SK-N-SH (cell line): Measurements from ENCODE around the gene DNAJC17.

ENCODE experiments used
- GATA2 ChIP-seq: sonication (generic); formaldehyde crosslinking; IDR thresholded peaks from 2 replicates; pipeline ENCODE4 v1.5.0; 2020; ENCODE audit warnings: mild to moderate bottlenecking, missing genetic modification reagents
- MXI1 ChIP-seq: IDR thresholded peaks from 2 replicates; pipeline ENCODE4 v1.6.1; 2012; ENCODE audit warnings: mild to moderate bottlenecking, low read depth, low read length, improper control_type of control experiment
- POLR2AphosphoS5 ChIP-seq: IDR thresholded peaks from 2 replicates; pipeline ENCODE4 v1.6.1; 2012; ENCODE audit warnings: low read depth, low read length
- RFX5 ChIP-seq: IDR thresholded peaks from 2 replicates; pipeline ENCODE4 v1.6.1; 2012; ENCODE audit warnings: mild to moderate bottlenecking, improper control_type of control experiment, low read length
- TF ChIP-seq, protein P1 (sequence below): fragments of 200-600 bp; sonication (generic); IDR thresholded peaks from 2 replicates; pipeline ENCODE4 v1.6.1; 2017; ENCODE audit warnings: antibody characterized with exemption, mild to moderate bottlenecking, moderate library complexity
- TF ChIP-seq, protein P2 (sequence below): IDR thresholded peaks from 2 replicates; pipeline ENCODE4 v1.4.0; 2012; ENCODE audit warnings: low read depth
- TF ChIP-seq, protein P3 (sequence below): IDR thresholded peaks from 2 replicates; pipeline ENCODE4; 2012
- TF ChIP-seq, protein P4 (sequence below): IDR thresholded peaks from 2 replicates; pipeline ENCODE4 v1.4.0; 2012; ENCODE audit warnings: low read depth, borderline replicate concordance

DNA sequence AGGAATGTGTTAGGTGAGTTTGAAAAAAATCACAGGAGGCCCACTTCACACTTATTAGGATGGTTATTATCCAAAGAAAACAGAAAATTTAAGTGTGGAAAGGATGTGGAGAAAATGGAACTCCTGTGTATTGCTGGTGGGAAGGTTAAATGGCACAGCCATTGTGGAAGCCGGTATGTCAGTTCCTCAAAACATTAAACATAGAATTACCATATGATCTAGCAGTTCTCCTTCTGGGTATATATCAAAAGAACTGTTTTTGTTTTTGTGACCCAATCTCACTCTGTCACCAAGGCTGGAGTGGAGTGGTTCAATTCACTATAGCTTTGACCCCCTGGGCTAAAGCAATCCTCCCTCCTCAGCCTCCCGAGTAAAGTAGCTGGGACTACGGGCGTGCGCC lies 10.8 kb downstream of the DNAJC17 start:
- TF ChIP-seq, protein P1, sequence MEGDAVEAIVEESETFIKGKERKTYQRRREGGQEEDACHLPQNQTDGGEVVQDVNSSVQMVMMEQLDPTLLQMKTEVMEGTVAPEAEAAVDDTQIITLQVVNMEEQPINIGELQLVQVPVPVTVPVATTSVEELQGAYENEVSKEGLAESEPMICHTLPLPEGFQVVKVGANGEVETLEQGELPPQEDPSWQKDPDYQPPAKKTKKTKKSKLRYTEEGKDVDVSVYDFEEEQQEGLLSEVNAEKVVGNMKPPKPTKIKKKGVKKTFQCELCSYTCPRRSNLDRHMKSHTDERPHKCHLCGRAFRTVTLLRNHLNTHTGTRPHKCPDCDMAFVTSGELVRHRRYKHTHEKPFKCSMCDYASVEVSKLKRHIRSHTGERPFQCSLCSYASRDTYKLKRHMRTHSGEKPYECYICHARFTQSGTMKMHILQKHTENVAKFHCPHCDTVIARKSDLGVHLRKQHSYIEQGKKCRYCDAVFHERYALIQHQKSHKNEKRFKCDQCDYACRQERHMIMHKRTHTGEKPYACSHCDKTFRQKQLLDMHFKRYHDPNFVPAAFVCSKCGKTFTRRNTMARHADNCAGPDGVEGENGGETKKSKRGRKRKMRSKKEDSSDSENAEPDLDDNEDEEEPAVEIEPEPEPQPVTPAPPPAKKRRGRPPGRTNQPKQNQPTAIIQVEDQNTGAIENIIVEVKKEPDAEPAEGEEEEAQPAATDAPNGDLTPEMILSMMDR = no peak
- TF ChIP-seq, protein P2, sequence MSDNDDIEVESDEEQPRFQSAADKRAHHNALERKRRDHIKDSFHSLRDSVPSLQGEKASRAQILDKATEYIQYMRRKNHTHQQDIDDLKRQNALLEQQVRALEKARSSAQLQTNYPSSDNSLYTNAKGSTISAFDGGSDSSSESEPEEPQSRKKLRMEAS = no peak
- TF ChIP-seq RFX5 (no peak), MXI1 (no peak), GATA2 (CRISPR knock-in tag) (no peak), POLR2AphosphoS5 (no peak)
- TF ChIP-seq, protein P3, sequence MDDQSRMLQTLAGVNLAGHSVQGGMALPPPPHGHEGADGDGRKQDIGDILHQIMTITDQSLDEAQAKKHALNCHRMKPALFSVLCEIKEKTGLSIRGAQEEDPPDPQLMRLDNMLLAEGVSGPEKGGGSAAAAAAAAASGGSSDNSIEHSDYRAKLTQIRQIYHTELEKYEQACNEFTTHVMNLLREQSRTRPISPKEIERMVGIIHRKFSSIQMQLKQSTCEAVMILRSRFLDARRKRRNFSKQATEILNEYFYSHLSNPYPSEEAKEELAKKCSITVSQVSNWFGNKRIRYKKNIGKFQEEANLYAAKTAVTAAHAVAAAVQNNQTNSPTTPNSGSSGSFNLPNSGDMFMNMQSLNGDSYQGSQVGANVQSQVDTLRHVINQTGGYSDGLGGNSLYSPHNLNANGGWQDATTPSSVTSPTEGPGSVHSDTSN = no peak
- TF ChIP-seq, protein P4, sequence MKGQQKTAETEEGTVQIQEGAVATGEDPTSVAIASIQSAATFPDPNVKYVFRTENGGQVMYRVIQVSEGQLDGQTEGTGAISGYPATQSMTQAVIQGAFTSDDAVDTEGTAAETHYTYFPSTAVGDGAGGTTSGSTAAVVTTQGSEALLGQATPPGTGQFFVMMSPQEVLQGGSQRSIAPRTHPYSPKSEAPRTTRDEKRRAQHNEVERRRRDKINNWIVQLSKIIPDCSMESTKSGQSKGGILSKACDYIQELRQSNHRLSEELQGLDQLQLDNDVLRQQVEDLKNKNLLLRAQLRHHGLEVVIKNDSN = no peak
